Left hindlimb (tissue), 1 donor: Measurements from ENCODE around the gene DACT3.

Source experiments
- DNase-seq: peaks from one replicate; pipeline ENCODE4 v3.0.0-alpha.2; 2018

The DACT3 gene

DNA sequence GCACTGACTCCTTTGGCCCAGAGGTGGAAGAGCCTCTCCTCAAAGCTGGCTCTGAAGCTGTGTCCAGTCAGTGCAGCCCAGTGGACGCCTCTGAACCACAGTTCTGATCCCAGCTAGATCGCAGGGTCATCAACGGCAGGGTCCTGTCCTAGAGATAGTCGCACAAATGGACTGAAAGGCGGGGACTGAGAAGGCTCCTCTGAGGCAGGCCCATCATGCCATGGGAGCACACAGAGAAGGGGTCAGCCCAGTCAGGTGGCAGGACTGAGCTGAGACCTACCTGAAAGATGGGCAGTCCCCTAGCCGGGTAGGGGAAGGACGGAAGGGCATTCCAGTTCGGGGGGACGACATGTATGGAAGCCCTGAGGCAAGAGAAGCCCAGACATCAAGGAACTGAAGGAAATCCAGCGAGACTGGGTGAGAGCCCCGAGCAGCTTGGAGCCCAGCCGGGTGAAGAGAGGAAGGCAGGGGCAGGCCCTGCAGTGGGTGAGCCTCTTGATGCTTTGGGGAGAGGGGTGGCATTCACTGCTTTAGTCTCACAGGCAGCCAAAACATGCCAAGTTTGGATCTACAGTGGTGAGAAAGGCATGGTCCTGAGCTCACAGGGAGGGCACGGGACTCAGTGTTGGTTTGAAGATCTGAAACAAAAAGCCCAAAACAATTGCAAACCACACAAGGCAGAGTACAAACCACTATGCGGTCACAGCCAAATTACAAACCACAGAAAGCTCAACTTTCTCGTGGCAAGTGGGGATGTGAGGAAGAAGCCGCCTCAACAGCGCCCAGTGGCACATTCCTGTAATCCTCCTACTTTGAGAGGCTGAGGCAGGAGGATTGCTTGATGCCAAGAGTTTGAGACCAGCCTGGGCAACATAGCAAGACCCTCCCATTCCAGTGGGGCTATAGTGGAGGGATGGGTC is 49.9 kb downstream of the DACT3 start:
- no peak for DNase-seq

DNA sequence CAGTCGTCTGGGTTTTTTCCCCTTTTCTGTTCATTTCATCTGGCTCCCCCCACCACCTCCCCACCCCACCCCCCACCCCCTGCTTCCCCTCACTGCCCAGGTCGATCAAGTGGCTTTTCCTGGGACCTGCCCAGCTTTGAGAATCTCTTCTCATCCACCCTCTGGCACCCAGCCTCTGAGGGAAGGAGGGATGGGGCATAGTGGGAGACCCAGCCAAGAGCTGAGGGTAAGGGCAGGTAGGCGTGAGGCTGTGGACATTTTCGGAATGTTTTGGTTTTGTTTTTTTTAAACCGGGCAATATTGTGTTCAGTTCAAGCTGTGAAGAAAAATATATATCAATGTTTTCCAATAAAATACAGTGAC is 50.6 kb downstream of the DACT3 start:
- no peak for DNase-seq

DNA sequence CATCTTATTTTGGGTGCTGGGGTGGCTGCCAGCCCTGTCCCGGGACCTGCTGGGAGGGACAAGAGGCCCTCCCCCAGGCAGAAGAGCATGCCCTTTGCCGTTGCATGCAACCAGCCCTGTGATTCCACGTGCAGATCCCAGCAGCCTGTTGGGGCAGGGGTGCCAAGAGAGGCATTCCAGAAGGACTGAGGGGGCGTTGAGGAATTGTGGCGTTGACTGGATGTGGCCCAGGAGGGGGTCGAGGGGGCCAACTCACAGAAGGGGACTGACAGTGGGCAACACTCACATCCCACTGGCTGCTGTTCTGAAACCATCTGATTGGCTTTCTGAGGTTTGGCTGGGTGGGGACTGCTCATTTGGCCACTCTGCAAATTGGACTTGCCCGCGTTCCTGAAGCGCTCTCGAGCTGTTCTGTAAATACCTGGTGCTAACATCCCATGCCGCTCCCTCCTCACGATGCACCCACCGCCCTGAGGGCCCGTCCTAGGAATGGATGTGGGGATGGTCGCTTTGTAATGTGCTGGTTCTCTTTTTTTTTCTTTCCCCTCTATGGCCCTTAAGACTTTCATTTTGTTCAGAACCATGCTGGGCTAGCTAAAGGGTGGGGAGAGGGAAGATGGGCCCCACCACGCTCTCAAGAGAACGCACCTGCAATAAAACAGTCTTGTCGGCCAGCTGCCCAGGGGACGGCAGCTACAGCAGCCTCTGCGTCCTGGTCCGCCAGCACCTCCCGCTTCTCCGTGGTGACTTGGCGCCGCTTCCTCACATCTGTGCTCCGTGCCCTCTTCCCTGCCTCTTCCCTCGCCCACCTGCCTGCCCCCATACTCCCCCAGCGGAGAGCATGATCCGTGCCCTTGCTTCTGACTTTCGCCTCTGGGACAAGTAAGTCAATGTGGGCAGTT is 51.2 kb downstream of the DACT3 start:
- DNase-seq, result no peak

DNA sequence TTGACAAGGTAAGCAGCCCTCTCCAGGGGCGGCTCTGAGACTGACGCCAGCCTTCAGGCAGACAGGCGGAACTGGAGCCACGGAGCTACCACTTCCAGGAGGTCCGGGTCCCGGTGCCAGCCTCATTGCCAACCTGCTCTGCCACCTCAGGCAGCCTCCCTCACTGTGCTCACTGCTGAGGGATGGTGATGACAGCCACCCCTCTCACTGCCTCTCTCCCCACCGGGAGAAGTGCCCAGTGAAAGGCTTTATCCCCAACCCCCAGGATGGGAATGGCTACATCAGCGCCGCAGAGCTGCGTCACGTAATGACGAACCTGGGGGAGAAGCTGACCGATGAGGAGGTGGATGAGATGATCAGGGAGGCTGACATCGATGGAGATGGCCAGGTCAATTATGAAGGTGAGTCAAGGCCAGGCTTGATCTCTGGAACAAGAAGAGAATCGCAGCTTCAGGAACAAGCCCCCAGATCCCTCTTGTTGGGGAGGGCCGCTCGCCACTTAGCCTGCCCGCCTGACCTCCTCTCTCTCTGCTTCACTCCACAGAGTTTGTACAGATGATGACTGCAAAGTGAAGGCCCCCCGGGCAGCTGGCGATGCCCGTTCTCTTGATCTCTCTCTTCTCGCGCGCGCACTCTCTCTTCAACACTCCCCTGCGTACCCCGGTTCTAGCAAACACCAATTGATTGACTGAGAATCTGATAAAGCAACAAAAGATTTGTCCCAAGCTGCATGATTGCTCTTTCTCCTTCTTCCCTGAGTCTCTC is 52.2 kb downstream of the DACT3 start:
- DNase-seq, result no peak

DNA sequence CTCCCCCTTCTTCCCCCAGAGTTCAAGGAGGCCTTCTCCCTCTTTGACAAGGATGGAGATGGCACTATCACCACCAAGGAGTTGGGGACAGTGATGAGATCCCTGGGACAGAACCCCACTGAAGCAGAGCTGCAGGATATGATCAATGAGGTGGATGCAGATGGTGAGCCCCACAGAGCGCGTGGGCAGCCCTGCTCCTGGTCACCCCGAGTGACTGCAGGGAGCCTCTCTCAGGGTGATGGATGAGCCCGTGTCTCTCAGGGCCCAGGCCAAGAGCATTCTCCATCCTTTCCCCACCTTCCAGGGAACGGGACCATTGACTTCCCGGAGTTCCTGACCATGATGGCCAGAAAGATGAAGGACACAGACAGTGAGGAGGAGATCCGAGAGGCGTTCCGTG is 52.8 kb downstream of the DACT3 start:
- no peak for DNase-seq

DNA sequence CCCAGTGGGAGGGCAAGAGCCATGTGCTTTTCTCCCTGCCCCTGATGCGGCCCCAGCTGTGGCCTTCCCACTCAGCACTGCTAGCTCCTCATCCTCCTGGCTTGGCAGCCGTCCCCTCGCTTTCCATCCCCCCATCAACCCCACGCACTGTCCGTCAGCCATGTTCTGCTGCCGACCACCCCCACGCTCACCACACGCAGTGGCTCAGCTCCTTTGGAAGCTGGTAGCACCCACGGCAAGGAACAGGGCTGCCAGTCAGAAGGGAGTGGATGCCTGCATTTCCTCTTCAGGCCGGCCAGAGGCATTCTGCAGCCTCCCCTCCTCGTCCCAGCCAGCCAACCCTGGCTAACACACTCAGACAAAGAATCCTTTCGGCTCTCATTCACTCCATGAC is 53.5 kb downstream of the DACT3 start:
- no peak for DNase-seq

DNA sequence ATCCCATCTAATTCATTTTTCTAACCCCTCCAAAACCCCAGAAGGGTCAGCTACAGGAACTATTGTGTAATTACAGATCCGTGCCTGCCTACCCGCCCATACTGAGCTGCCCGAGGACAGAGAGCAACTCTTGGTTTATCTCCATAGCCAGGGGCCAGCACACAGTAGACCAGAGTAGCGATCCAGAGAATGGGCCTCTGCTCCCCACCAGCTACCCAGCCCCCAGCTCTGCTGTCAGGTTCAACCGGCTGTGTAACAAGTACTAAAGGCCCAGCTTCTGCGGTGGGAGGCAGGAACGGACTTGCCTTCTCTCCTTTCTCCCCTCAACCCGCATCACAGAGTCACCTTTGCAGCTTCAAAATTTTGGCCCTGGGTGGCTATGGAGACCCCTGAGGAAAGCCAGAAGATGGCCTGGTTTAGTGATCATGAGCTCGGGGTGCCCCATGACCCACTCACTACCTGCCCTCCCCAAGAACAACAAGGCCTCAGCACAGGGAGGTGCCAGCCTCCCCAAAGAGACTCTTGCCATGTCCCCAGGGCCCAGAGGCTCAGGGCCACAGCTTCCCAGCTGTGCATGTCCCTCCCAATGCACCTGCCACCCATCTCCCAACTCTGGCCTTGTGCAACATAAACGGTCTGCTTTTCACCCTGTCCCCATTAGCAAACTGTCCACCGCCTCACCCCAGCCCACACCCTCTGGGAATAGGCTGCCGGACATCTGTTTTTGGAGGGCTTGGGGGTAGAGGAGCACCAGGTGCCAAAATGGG is 54.1 kb downstream of the DACT3 start:
- DNase-seq, result no peak

DNA sequence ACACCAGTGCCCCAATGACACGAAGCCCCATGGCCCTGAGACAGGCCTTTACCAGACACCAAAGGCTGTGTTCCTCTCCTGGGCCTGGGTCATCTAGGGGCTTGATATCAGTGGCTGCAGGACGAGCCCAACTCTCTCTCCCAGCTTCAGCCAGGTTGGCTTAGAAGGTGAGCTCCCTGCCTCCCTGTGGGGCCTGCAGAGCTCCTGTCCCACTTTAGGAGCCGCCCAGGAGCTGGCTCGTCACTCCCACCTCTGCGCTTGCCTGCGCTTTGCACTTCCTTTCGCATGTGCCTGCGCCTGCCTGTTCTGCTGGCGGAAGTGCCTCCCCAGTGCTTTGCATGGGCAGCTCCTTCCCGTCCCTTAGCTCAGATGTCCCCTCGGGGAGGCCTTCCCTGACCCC is 55.0 kb downstream of the DACT3 start:
- DNase-seq, result no peak

DNA sequence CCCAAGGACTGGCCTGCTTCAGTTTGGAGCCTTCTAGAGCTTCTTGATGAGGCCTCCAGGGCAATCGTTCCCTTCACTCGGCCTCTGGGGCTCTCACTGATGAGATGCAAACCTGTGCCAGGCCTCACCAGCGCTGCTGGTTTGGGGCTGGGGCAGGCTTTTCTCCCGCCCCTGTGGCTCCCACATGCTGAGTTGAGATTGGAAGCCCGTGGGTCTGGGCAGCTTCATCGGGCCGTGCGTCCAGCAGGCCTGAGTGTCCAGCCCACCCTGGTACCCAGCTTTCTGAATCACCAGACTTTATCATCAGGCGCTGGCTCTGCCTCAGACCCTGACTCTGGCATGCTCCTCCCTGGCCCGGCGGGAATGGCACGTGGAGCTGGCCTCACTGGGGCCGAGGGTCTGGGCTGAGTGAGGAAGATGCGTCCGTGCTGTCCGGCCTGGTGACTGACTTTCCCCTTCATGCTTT is 55.6 kb downstream of the DACT3 start:
- DNase-seq, result no peak

DNA sequence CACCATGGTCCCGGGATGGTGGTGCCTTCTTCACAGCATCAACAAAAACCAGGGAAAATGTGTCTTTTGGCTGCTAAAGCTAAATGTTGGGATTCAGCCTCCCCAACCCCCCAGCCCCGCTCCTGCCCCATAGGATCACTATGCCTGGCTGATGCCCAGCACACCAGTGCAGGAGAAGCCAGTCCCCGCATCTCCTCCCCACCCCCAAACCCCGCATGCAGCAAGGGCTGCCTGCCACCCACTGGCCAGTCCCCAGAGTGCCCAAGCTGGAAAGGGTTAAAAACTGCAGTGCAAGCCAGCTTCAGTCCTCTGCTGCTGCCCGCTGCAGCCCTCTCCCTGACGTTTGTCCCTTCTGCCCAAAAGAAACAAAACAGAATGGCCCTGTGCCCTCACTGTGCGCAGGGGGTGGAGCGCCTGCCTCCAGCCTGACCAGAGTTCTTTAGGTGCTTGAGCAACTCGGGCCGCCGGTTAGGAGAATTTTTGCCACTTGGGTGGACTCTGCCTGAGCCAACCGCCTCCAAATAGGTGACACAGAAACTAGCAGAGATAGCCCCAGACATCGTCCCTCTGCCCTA is 56.1 kb downstream of the DACT3 start:
- no peak for DNase-seq

DNA sequence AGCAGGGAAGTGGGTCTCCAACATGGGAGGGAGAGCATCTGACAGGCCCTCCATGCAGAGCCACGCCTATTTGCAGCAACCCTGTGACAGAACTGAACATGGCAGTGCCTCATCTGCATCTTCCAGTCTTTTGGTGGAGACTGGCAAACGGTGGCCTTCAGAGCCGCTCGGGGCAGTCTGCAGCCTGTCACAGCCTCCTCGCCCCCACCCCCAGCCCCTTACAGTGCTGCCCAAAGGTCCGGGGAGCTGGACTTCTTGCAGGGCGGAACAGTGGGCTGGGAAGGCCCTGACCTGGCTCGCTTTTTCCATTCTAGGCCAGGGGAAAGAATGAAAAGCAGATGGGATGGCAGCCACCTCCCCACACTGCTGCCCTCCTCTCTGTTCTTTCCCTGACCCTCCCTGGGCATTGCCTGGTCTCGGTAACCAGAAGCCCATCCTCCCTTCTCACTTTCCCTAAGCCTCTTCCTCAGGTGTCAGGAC is 57.2 kb downstream of the DACT3 start:
- no peak for DNase-seq

DNA sequence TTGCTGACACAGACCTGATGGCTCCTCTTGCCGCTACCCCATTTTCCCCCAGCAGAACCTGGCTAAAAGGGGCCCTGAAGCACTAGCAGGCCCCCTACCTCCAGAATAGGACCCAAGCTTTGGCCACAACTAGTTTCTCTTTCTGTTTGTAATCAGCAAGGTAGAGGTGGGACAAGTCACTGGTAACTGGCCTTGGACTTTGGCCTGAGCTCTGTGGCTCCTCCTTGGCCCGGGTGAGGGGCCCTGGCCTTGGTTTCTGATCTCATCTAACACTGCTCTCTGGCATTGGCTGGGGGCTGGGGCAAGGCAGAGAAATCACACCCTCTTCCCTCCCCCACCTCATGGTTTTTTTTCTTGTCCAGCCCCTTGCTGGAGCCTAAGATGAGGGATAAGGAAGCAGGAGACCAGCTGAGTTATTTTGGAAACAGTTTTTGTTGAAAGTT is 57.8 kb downstream of the DACT3 start:
- no peak for DNase-seq

DNA sequence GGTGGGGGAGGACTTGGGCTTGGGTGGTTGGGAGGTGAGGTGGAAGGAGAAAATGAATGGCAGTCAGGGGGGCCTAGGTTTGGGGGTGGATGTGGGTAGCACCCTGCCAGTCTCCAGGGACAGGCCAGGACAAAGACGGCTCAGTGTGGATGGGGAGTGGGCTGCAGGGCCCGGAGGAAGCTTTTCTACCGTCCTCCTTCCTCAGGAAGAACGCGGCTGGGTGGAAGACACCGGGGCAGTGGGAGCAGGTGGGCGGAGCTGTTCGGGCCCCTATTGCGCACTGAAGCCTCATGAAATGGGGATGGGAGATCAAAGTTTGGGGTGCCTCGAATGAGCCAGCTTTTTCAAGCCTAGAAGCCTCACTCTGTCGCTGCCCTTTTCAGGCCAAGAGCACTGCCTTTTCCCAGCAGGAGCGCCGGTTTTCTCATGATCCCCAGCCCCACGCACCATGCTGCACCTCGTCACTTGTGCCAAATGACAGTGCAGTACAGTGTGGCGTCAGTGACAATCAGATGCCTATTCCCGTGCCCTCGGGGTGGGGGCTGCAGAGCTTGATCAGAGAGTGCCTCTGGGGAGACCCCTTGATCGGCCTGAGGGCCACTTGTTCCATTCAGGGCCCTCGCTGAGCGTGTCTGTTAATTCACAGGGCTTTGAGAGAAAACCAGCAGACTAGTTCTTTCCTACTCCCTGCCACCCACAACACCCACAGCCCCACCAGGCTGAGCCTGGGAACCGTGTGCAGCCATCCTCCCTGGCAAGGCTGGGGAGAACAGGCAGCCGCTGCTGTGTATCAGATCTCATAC is 58.4 kb downstream of the DACT3 start:
- DNase-seq, result no peak

DNA sequence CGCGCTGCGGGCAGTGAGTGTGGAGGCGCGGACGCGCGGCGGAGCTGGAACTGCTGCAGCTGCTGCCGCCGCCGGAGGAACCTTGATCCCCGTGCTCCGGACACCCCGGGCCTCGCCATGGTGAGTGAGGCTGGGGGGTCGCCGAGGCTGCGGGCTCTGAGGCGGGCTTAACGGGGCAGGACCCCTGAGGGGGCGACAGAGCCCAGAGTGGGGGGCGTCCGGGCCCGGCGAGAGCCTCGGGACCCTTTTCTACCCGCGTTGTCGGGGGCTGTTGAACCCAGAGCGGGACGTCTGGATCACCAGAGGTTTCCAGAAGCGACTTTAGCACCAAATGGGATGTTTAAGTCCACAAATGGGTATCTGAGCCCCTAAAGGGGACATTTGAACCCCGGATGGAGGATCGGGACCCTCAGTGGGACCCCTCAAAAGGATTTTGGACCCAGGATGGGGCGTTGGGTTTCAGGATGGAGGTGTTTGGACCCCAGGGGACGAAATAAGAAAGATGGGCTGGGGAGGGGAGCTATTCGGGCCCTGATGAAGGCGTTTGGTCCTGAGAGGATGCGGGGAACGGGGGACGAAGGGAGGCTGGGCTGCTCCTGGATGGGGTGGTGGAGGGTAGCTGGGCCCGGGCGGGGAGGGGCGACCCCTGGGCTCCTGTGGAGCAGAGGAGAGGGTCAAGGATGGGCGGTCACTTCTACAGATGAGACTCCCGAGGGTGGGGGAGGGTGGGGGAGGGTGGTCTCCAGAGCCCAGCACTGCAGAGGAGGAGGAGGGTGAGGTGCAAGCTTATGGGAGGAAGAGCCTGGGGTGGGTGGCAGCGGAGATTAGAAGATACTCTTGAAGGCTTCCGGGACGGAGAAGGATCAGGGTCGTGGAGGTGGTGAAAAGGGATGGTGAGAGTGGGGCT is 59.4 kb downstream of the DACT3 start, which contains the start of gene CALM3:
Gene CALM3 (plus strand): TSS at position 13 of the 907 bp plus-strand sequence. CDS start 105 bp downstream, at position 118.
- DNase-seq, result no peak

DNA sequence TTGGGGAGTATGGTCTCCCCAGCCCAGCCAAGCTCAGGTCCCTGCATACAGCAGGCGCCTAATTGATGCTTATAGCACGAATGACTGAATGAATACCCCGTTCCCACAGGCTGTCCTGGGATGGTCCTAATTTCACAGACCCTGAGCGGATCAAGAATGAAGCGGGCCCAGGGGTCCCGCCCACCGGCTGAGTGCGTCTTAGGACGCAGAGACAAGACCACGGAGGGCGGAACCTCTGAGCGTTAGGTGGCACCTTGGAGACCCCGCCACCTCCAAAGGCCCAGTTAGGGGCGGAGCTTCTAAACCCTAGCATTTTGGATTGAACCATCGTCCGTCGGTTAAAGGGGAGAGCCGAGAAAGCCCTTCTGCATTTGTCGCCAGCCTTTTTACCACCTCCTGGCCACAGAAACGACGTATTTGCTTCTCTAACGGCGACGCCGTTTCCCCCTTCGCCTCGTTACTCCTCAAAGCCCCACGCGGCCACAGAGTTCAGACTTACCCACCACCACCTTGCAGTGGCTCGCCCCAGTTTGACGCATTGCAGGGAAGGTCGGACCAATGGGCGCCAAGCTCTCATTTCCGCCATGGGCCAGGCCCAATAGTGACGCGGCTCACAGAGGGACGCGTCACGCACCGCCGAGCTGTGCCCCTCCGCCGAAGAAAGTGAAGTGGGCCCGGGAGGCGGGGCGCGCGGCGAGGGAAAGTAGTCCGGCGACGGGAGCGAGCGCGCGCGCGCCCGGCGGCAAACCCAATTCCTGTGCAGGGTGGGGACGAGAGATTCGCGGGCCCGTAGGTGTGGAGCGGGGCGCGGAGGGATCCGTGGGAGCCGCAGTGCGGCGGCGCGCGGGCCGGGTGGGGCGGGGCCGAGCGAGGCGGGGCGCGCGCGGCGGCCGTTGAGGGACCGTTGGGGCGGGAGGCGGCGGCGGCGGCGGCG is 60.3 kb downstream of the DACT3 start:
- DNase-seq, result peak; percentile 97

DNA sequence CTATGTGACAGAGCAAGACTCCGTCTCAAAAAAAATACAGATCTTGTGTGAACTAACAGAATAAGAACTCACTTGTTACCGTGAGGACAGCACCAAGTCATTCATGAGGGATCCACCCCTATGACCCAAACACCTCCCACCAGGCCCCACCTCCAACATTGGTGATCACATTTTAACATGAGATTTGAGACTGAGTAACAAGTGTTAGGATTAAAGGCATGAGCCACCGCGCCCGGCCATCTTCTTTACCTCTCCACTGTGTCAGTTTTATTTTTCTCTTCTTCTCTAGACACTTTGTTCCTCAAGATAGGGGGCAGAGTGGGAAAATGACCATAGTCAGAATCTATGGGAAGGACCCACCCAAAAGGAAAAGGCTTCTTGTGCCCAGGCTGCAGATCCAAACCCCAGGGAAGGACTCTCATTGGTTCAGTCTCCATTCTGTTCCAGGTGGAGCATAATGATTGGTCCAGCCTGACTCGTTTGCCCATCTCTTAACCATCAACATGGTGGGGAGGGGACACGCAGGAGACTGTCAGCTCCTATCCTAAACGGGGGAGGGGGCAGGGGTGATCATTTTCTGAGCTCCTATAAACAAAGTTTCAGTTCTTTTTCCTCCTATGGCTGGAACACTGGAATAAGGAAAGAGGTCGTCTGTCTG is 61.1 kb downstream of the DACT3 start:
- DNase-seq, result no peak

DNA sequence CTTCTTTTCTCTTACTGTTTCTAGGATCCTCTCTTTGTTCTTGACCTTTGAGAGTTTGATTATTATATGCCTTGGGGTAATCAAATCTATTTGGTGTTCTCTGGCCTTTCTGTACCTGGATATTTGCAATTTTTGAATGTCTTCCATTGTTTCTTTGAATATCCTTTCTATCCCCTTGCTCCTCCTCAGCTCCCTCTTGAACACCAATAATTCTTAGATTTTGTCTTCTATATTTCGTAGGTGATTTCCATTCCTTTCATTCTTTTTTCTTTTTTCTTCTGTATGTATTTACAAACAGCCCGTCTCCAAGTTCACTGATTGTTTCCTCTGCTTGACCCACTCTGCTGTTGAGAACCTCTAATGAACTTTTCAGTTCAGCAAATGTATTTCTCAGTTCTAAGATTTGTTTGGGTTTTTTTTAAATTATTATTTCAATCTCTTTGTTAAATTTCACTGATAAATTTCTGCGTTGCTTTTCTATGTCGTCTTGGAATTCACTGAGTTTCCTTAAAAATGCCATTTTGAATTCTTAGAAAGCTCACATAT is 62.5 kb downstream of the DACT3 start:
- no peak for DNase-seq
